ENCODE measurements around the gene ADAMTS2.

ADAMTS2 gene

GRCh38 chr5:179124273-179124852 is 220.9 kb downstream of the ADAMTS2 start:
- no peaks in the 10 kb centered on the region for H3K36me3 Mint-ChIP-seq
- ATAC-seq (ENCODE audit: low read depth) (no peak), DNase-seq (ENCODE audit: low spot score in 2 of 2) (no peak)
- H3K4me1 Mint-ChIP-seq = no peaks in the 10 kb centered on the region
- H3K4me3 Mint-ChIP-seq = no peak overlapping the region
- peaks cover 4% of the 10 kb centered on the region for H3K27me3 Mint-ChIP-seq
- H3K9me3 Mint-ChIP-seq = no peaks in the 10 kb centered on the region
- no peak overlapping the region for H3K27ac Mint-ChIP-seq

GRCh38 chr5:179123491-179124272 is 221.6 kb downstream of the ADAMTS2 start:
- Mint-ChIP-seq H3K4me3 (no peak overlapping the region), H3K9me3 (no peaks in the 10 kb centered on the region), H3K27ac (no peak overlapping the region), H3K36me3 (no peaks in the 10 kb centered on the region), H3K4me1 (no peaks in the 10 kb centered on the region), H3K27me3 (peaks cover 4% of the 10 kb centered on the region)
- DNase-seq (ENCODE audit: low spot score in 2 of 2) = no peak
- ATAC-seq (ENCODE audit: low read depth) = no peak

- Mint-ChIP-seq H3K4me1 (no peaks in the 10 kb centered on the region), H3K36me3 (no peaks in the 10 kb centered on the region), H3K27ac (no peak overlapping the region), H3K27me3 (peaks cover 4% of the 10 kb centered on the region), H3K9me3 (no peaks in the 10 kb centered on the region), H3K4me3 (no peak overlapping the region)
- ATAC-seq (ENCODE audit: low read depth) (no peak), DNase-seq (ENCODE audit: low spot score in 2 of 2) (no peak)
These were observed 222.2 kb downstream of the ADAMTS2 start for GRCh38 chr5:179123109-179123426.

- Mint-ChIP-seq H3K27me3 (peaks cover 3% of the 10 kb centered on the region), H3K36me3 (no peaks in the 10 kb centered on the region), H3K9me3 (no peaks in the 10 kb centered on the region), H3K4me1 (no peaks in the 10 kb centered on the region), H3K27ac (no peak overlapping the region), H3K4me3 (no peak overlapping the region)
- no peak for ATAC-seq (ENCODE audit: low read depth)
- no peak for DNase-seq (ENCODE audit: low spot score in 2 of 2)
These were observed 222.7 kb downstream of the ADAMTS2 start for GRCh38 chr5:179122411-179123108.

DNA sequence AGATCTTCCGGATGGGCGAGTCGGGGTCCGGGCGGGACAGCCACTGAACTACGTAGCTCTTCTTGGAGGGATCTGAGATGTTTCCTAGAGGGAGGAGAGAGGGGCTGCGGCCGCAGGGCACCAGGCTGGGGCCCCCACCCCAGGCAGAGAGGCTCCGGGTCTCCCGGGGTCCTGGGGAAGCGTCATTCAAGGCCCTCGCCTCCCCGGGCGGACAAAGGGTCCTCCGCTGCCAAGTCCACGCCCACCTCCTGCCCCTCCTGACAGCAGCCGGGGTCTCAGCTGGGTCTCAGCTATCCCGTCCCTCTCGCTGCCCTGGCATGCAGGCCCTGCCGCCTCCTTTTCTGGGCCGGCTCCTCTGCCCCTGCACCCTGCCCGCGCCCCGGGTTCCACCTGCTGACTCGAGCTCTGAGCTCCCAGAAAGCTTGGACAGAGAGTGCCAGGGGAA is 223.6 kb downstream of the ADAMTS2 start:
- DNase-seq (ENCODE audit: low spot score in 2 of 2) = no peak
- H3K9me3 Mint-ChIP-seq = no peaks in the 10 kb centered on the region
- H3K36me3 Mint-ChIP-seq = no peaks in the 10 kb centered on the region
- no peak for ATAC-seq (ENCODE audit: low read depth)
- no peak overlapping the region for H3K27ac Mint-ChIP-seq
- no peak overlapping the region for H3K4me3 Mint-ChIP-seq
- no peaks in the 10 kb centered on the region for H3K4me1 Mint-ChIP-seq
- H3K27me3 Mint-ChIP-seq = peaks cover 1% of the 10 kb centered on the region

DNA sequence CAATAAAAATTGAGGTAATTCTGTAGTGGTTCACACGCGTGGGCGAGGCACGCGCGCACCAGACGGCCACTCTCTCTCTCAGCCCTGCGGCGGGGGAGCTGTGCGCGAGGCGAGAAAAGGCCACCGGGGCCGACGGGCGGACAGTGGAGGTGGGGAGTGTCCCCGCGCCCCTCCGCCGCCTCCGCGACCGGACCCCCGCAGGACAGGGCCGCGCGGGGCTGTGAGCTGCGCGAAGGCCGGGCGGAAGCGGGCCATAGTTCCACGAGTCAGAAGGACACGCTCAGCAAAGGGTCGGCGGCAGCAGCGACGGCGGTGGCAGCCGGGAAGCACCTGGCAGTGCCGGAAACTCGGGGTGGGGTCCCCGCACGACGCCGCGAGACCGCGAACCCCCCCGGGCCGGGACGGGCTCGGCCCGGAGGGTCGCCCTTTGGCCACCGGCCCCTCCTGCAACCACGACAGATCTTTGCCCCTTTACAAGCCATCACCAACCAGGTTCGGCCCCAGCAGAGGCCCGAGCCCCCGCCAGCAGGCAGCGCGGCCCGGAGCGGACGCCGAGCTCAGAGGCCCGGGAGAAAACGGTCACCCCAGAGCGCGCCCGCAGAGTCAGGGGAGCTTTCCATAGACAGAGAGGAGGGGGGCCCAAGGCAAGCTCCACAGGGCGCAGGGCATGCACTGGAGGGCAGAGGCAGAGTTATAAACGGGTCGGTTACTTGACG is 224.2 kb downstream of the ADAMTS2 start:
- ATAC-seq (ENCODE audit: low read depth) (no peak), DNase-seq (ENCODE audit: low spot score in 2 of 2) (no peak)
- H3K27ac Mint-ChIP-seq = no peak overlapping the region
- no peaks in the 10 kb centered on the region for H3K9me3 Mint-ChIP-seq
- H3K36me3 Mint-ChIP-seq = no peaks in the 10 kb centered on the region
- H3K4me1 Mint-ChIP-seq = no peaks in the 10 kb centered on the region
- peaks cover 1% of the 10 kb centered on the region for H3K27me3 Mint-ChIP-seq
- H3K4me3 Mint-ChIP-seq = no peak overlapping the region

- ATAC-seq (ENCODE audit: low read depth) (no peak), DNase-seq (ENCODE audit: low spot score in 2 of 2) (no peak)
- Mint-ChIP-seq H3K4me3 (no peak overlapping the region), H3K27me3 (peaks cover 1% of the 10 kb centered on the region), H3K9me3 (peaks cover under 1% of the 10 kb centered on the region), H3K36me3 (no peaks in the 10 kb centered on the region), H3K4me1 (no peaks in the 10 kb centered on the region), H3K27ac (no peak overlapping the region)
These were observed 224.8 kb downstream of the ADAMTS2 start for GRCh38 chr5:179120421-179120861.

DNA sequence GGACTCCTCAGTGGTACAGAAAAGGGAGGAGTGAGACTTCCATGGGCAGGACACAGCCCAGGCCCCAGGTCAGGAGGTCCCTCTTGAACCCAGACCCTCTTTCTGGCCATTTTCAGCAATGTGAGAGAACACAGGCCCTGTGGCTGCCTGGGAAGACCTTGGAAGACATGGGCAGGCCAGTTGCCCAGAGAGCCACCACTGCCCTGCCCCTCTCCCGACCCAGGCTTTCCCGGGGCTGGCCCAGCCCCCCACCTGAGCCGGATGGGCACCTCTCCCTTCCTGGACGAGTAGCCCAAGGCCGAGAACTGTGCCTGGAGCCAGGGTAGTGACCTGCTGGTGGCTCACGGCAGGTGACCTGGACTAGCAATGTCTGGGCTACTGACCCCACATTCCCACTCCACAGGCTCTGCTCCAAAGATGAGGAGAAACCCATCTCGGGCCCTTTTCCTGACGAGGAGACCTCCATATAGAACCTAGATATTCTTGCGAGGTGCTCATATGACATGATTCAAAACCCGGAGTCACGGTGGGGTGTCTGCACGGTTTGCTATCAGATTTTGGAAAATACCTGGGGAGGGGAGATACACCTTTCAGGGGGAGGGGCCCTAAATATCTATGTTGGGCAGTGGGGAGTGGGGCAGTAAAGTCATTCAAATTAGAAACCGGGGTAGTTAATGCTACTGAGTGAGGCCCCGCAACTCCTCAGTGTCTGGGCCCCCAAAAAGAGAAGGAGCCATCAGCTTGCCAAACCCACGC is 225.7 kb downstream of the ADAMTS2 start:
- Mint-ChIP-seq H3K27ac (no peak overlapping the region), H3K4me1 (no peaks in the 10 kb centered on the region), H3K27me3 (no peaks in the 10 kb centered on the region), H3K36me3 (no peaks in the 10 kb centered on the region), H3K9me3 (peaks cover 6% of the 10 kb centered on the region), H3K4me3 (no peak overlapping the region)
- ATAC-seq (ENCODE audit: low read depth) (no peak), DNase-seq (ENCODE audit: low spot score in 2 of 2) (no peak)

DNA sequence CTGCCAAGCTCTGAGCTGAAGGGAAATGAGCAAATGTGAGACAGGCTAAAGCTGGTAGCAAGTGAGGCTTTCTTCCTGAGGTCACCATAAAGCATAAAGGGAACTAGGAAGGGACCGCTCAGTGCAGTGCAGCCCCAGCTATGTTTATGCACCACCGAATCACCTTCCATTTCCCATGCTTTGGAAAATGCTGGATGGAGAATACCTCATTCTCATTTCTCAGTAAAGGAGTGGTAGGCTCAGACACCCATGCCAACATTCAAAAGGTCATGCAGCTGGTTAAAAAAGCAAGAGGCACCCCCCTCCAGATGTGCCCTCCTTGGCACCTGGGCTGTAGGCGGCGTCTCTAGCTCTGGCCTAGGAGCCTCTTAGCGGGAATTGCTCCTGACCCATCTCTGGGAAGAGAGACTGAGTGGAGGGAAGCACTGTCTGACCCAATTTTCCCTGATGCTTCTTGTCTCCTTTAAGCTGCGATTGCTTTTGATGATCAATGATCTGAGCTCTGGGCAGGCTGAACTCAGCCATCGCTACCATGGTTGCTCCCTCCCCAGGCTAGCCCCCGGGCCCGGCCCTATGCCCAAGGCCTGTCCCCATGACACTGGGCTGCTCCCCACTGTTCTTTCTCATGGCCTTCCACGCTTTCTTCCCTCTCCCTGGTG is 226.4 kb downstream of the ADAMTS2 start:
- no peak for DNase-seq (ENCODE audit: low spot score in 2 of 2)
- no peaks in the 10 kb centered on the region for H3K27me3 Mint-ChIP-seq
- no peak for ATAC-seq (ENCODE audit: low read depth)
- no peak overlapping the region for H3K4me3 Mint-ChIP-seq
- no peak overlapping the region for H3K27ac Mint-ChIP-seq
- H3K9me3 Mint-ChIP-seq = peaks cover 6% of the 10 kb centered on the region
- no peaks in the 10 kb centered on the region for H3K4me1 Mint-ChIP-seq
- no peaks in the 10 kb centered on the region for H3K36me3 Mint-ChIP-seq

DNA sequence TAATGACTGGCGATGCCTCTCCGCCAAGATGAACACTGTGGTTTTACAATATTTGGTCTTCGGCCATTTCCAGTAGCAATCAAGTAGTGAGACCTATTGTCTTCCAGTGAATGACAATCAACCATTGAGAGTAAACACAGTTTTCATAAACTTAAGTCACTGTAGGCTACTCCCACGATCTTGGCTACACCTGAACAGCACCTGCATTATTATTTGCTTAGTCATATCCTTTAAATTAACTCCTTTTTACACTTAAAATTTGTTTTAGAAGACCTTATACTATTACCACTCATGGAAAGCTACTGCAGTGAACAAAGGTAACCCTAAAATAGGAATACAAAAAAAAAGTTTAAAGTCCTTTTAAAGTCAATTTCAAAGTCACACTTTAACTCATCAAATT is 226.9 kb downstream of the ADAMTS2 start:
- no peaks in the 10 kb centered on the region for H3K36me3 Mint-ChIP-seq
- no peak overlapping the region for H3K27ac Mint-ChIP-seq
- no peaks in the 10 kb centered on the region for H3K4me1 Mint-ChIP-seq
- H3K9me3 Mint-ChIP-seq = peaks cover 11% of the 10 kb centered on the region
- H3K4me3 Mint-ChIP-seq = no peak overlapping the region
- DNase-seq (ENCODE audit: low spot score in 2 of 2) = no peak
- H3K27me3 Mint-ChIP-seq = no peaks in the 10 kb centered on the region
- ATAC-seq (ENCODE audit: low read depth) = no peak

DNA sequence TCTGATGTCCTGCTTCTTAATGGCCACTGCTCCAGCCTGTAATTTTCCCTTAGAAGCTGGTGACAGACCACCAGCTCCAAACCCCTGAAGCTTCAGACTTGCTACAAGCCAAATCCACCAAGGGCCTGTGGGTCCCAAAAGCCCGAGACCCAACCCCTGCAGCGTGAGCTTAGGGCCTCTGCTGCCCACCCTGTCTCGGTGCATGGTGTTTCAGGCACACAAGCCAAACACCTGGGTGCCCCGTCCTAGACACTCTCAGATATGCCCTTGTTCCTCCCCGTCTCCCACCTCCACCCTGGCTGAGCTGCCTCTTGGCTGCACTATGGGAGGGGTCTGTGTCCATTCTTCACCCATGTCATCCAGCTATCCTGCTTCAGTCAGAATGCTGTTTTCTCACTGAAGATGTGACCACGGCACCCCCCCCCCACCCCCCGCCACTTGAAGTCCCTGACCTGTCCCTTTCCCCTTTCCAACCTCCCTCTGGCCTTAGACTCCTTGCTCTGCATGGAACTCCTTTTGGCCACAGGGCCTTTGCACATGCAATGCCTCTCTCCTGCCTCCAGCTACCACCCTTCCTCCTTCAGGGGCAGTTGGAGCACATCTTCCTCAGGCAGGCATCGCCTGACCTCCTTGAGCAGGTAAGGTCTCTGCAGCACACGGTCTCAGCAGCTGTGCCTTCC is 229.3 kb downstream of the ADAMTS2 start:
- no peaks in the 10 kb centered on the region for H3K36me3 Mint-ChIP-seq
- H3K27ac Mint-ChIP-seq = no peak overlapping the region
- no peaks in the 10 kb centered on the region for H3K27me3 Mint-ChIP-seq
- no peak for DNase-seq (ENCODE audit: low spot score in 2 of 2)
- H3K4me3 Mint-ChIP-seq = no peak overlapping the region
- no peak for ATAC-seq (ENCODE audit: low read depth)
- no peaks in the 10 kb centered on the region for H3K4me1 Mint-ChIP-seq
- H3K9me3 Mint-ChIP-seq = peaks cover 11% of the 10 kb centered on the region

DNA sequence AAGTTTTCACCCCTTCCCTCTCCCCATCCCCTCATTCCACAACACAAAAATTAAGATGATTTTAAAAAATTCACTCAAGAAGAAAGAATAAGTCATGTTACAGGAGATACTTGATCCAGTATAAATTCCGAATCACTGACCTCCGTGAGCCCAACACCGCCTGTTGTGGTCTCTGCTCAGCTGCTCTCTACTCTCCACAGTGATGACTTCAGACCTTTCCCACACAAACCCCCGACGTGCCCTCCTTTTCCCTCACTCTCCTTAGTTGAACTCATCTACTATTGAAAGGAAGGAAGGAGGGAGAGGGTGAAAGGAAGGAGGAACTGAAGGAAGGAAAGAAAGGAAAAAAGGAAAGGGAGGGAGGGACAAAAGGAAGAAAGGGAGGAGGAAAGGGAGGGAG is 230.0 kb downstream of the ADAMTS2 start:
- DNase-seq (ENCODE audit: low spot score in 2 of 2) (no peak), ATAC-seq (ENCODE audit: low read depth) (no peak)
- Mint-ChIP-seq H3K36me3 (no peaks in the 10 kb centered on the region), H3K4me1 (no peaks in the 10 kb centered on the region), H3K9me3 (peaks cover 11% of the 10 kb centered on the region), H3K27ac (no peak overlapping the region), H3K27me3 (no peaks in the 10 kb centered on the region), H3K4me3 (no peak overlapping the region)

DNA sequence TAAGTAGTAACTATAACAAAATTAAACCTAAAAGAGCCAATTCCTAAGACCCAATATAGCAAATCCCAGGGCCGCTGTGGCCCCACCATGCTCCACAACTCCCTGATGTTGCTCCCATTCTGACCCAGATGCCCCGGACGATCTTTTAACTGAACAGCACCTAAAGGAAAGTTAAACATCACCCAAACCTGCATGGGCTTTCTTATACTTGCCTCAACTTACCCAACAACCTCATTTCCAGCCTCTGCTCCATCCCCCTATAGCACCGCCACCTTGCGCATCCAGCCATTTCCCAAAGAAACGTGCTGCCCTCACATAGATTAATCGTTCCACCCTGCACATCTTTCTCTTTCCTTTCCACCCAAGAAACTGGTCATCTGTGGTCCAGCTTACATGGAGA is 230.5 kb downstream of the ADAMTS2 start:
- Mint-ChIP-seq H3K9me3 (peaks cover 11% of the 10 kb centered on the region), H3K36me3 (no peaks in the 10 kb centered on the region), H3K27ac (no peak overlapping the region), H3K27me3 (no peaks in the 10 kb centered on the region), H3K4me3 (no peak overlapping the region), H3K4me1 (no peaks in the 10 kb centered on the region)
- DNase-seq (ENCODE audit: low spot score in 2 of 2) (no peak), ATAC-seq (ENCODE audit: low read depth) (no peak)
